ENCODE data around the gene GPR143.

GRCh38 chrX:9805956-9806355 lies 40.3 kb upstream of the GPR143 start:
- TF ChIP-seq CTCF (IDR thresholded peaks at IDR 0.05) (no peak), POLR2A (IDR thresholded peaks at IDR 0.05) (no peak)

Data from adrenal gland (tissue), 5 donors.